Measurements from ENCODE around the gene CBFA2T3.
"Not testable (repeated sequence)": the region's sequence is repeated elsewhere in the genome, so short reads cannot be mapped to it uniquely, and the experiment has no call there.

The CBFA2T3 gene

GRCh38 chr16:89012622-89012995, 35.6 kb upstream of the CBFA2T3 start:
- Histone ChIP-seq H3K36me3 (ENCODE audit: control insufficient read depth, insufficient read depth, low read length) (no peaks in the 10 kb centered on the region), H3K27ac (ENCODE audit: insufficient read depth, low read depth, low read length, poor library complexity, severe bottlenecking) (no peak overlapping the region), H3K9me3 (ENCODE audit: control insufficient read depth, low read length) (no peaks in the 10 kb centered on the region), H3K27me3 (ENCODE audit: control insufficient read depth, insufficient read depth, low read length, poor library complexity, severe bottlenecking) (no peaks in the 10 kb centered on the region), H3K4me1 (ENCODE audit: control insufficient read depth, insufficient read depth, low read length) (no peaks in the 10 kb centered on the region), H3K4me3 (ENCODE audit: insufficient read depth, low read depth, low read length) (no peak overlapping the region)
- WGBS, 2 experiments: 69 to 72% methylated on average over 2 of the region's 2 CpGs

GRCh38 chr16:89011909-89012621, 35.1 kb upstream of the CBFA2T3 start:
- no peak overlapping the region for H3K4me3 ChIP-seq (ENCODE audit: insufficient read depth, low read depth, low read length)
- H3K36me3 ChIP-seq (ENCODE audit: control insufficient read depth, insufficient read depth, low read length): no peaks in the 10 kb centered on the region
- H3K27me3 ChIP-seq (ENCODE audit: control insufficient read depth, insufficient read depth, low read length, poor library complexity, severe bottlenecking): no peaks in the 10 kb centered on the region
- H3K27ac ChIP-seq (ENCODE audit: insufficient read depth, low read depth, low read length, poor library complexity, severe bottlenecking): no peak overlapping the region
- no peaks in the 10 kb centered on the region for H3K4me1 ChIP-seq (ENCODE audit: control insufficient read depth, insufficient read depth, low read length)
- WGBS, 2 experiments: 76 to 80% methylated on average over 4 of the region's 4 CpGs
- H3K9me3 ChIP-seq (ENCODE audit: control insufficient read depth, low read length): no peaks in the 10 kb centered on the region

- H3K27me3 ChIP-seq (ENCODE audit: control insufficient read depth, insufficient read depth, low read length, poor library complexity, severe bottlenecking): no peaks in the 10 kb centered on the region
- 74% methylated on average over 14 of the region's 14 CpGs for WGBS, 2 experiments
- no peaks in the 10 kb centered on the region for H3K9me3 ChIP-seq (ENCODE audit: control insufficient read depth, low read length)
- no peak overlapping the region for H3K4me3 ChIP-seq (ENCODE audit: insufficient read depth, low read depth, low read length)
- no peaks in the 10 kb centered on the region for H3K4me1 ChIP-seq (ENCODE audit: control insufficient read depth, insufficient read depth, low read length)
- no peaks in the 10 kb centered on the region for H3K36me3 ChIP-seq (ENCODE audit: control insufficient read depth, insufficient read depth, low read length)
- no peak overlapping the region for H3K27ac ChIP-seq (ENCODE audit: insufficient read depth, low read depth, low read length, poor library complexity, severe bottlenecking)
Observed at GRCh38 chr16:89010210-89010925, 33.4 kb upstream of the CBFA2T3 start.

- Histone ChIP-seq H3K4me1 (ENCODE audit: control insufficient read depth, insufficient read depth, low read length) (no peaks in the 10 kb centered on the region), H3K4me3 (ENCODE audit: insufficient read depth, low read depth, low read length) (no peak overlapping the region), H3K9me3 (ENCODE audit: control insufficient read depth, low read length) (no peaks in the 10 kb centered on the region), H3K27me3 (ENCODE audit: control insufficient read depth, insufficient read depth, low read length, poor library complexity, severe bottlenecking) (no peaks in the 10 kb centered on the region), H3K27ac (ENCODE audit: insufficient read depth, low read depth, low read length, poor library complexity, severe bottlenecking) (no peak overlapping the region), H3K36me3 (ENCODE audit: control insufficient read depth, insufficient read depth, low read length) (no peaks in the 10 kb centered on the region)
- WGBS, 2 experiments: 53 to 54% methylated on average over 17 of the region's 17 CpGs
Observed at GRCh38 chr16:89009343-89010209, 32.6 kb upstream of the CBFA2T3 start.

- H3K27me3 ChIP-seq (ENCODE audit: control insufficient read depth, insufficient read depth, low read length, poor library complexity, severe bottlenecking); H3K27ac ChIP-seq (ENCODE audit: insufficient read depth, low read depth, low read length, poor library complexity, severe bottlenecking); H3K36me3 ChIP-seq (ENCODE audit: control insufficient read depth, insufficient read depth, low read length); H3K9me3 ChIP-seq (ENCODE audit: control insufficient read depth, low read length); H3K4me3 ChIP-seq (ENCODE audit: insufficient read depth, low read depth, low read length); H3K4me1 ChIP-seq (ENCODE audit: control insufficient read depth, insufficient read depth, low read length): not testable (repeated sequence)
- 64 to 67% methylated on average over 4 of the region's 4 CpGs for WGBS, 2 experiments
Observed at GRCh38 chr16:89008796-89009195, 31.8 kb upstream of the CBFA2T3 start.

- H3K36me3 ChIP-seq (ENCODE audit: control insufficient read depth, insufficient read depth, low read length): no peaks in the 10 kb centered on the region
- no peak overlapping the region for H3K4me3 ChIP-seq (ENCODE audit: insufficient read depth, low read depth, low read length)
- no peaks in the 10 kb centered on the region for H3K9me3 ChIP-seq (ENCODE audit: control insufficient read depth, low read length)
- no peak overlapping the region for H3K27ac ChIP-seq (ENCODE audit: insufficient read depth, low read depth, low read length, poor library complexity, severe bottlenecking)
- 45 to 55% methylated on average over 9 of the region's 9 CpGs for WGBS, 2 experiments
- H3K27me3 ChIP-seq (ENCODE audit: control insufficient read depth, insufficient read depth, low read length, poor library complexity, severe bottlenecking): no peaks in the 10 kb centered on the region
- no peaks in the 10 kb centered on the region for H3K4me1 ChIP-seq (ENCODE audit: control insufficient read depth, insufficient read depth, low read length)
Observed at GRCh38 chr16:89007371-89008249, 30.6 kb upstream of the CBFA2T3 start.

- 83% methylated on average over 24 of the region's 24 CpGs for WGBS, 2 experiments
- Histone ChIP-seq H3K36me3 (ENCODE audit: control insufficient read depth, insufficient read depth, low read length) (no peaks in the 10 kb centered on the region), H3K9me3 (ENCODE audit: control insufficient read depth, low read length) (no peaks in the 10 kb centered on the region), H3K4me1 (ENCODE audit: control insufficient read depth, insufficient read depth, low read length) (no peaks in the 10 kb centered on the region), H3K27me3 (ENCODE audit: control insufficient read depth, insufficient read depth, low read length, poor library complexity, severe bottlenecking) (peaks cover 10% of the 10 kb centered on the region), H3K27ac (ENCODE audit: insufficient read depth, low read depth, low read length, poor library complexity, severe bottlenecking) (no peak overlapping the region), H3K4me3 (ENCODE audit: insufficient read depth, low read depth, low read length) (no peak overlapping the region)
Observed at GRCh38 chr16:89006036-89006752, 29.2 kb upstream of the CBFA2T3 start.

- Histone ChIP-seq H3K9me3 (ENCODE audit: control insufficient read depth, low read length) (no peaks in the 10 kb centered on the region), H3K36me3 (ENCODE audit: control insufficient read depth, insufficient read depth, low read length) (no peaks in the 10 kb centered on the region), H3K27ac (ENCODE audit: insufficient read depth, low read depth, low read length, poor library complexity, severe bottlenecking) (no peak overlapping the region), H3K4me1 (ENCODE audit: control insufficient read depth, insufficient read depth, low read length) (no peaks in the 10 kb centered on the region), H3K4me3 (ENCODE audit: insufficient read depth, low read depth, low read length) (no peak overlapping the region), H3K27me3 (ENCODE audit: control insufficient read depth, insufficient read depth, low read length, poor library complexity, severe bottlenecking) (peaks cover 18% of the 10 kb centered on the region)
- 87 to 89% methylated on average over 23 of the region's 23 CpGs for WGBS, 2 experiments
Observed at GRCh38 chr16:89005201-89006035, 28.4 kb upstream of the CBFA2T3 start.
